GM18861 (cell line): Measurements from ENCODE around the gene CHKB.
"Not testable (repeated sequence)": the region's sequence is repeated elsewhere in the genome, so short reads cannot be mapped to it uniquely, and the experiment has no call there.

Source experiments
- ATAC-seq: cut with Tn5 transposase; IDR thresholded peaks from one replicate; pipeline ENCODE4 v1.9.1; 2021; ENCODE audit not compliant: unreplicated experiment

The CHKB gene

GRCh38 chr22:50612528-50613221, 30.0 kb upstream of the CHKB start:
- ATAC-seq = no peak

- no peak for ATAC-seq
These were observed 29.5 kb upstream of the CHKB start for GRCh38 chr22:50612168-50612527.

GRCh38 chr22:50611341-50612060, 28.9 kb upstream of the CHKB start:
- no peak for ATAC-seq

- no peak for ATAC-seq
These were observed 27.9 kb upstream of the CHKB start for GRCh38 chr22:50610581-50610980.

GRCh38 chr22:50610041-50610451, 27.4 kb upstream of the CHKB start:
- no peak for ATAC-seq

- ATAC-seq = no peak
These were observed 26.9 kb upstream of the CHKB start for GRCh38 chr22:50609599-50609998.

GRCh38 chr22:50608996-50609395, 26.3 kb upstream of the CHKB start:
- no peak for ATAC-seq

GRCh38 chr22:50608058-50608840, 25.6 kb upstream of the CHKB start:
- not testable (repeated sequence) for ATAC-seq

- ATAC-seq = no peak
These were observed 25.0 kb upstream of the CHKB start for GRCh38 chr22:50607659-50608020.

GRCh38 chr22:50606946-50607658, 24.5 kb upstream of the CHKB start:
- ATAC-seq = no peak

- no peak for ATAC-seq
These were observed 23.7 kb upstream of the CHKB start for GRCh38 chr22:50606165-50606945.

GRCh38 chr22:50605613-50606074, 23.0 kb upstream of the CHKB start:
- no peak for ATAC-seq

GRCh38 chr22:50605002-50605612, 22.5 kb upstream of the CHKB start:
- ATAC-seq = no peak

- ATAC-seq = no peak
These were observed 21.8 kb upstream of the CHKB start for GRCh38 chr22:50604256-50605001.

GRCh38 chr22:50603511-50604255, 21.0 kb upstream of the CHKB start:
- ATAC-seq = no peak

- ATAC-seq = no peak
These were observed 19.7 kb upstream of the CHKB start for GRCh38 chr22:50602338-50602700.

- ATAC-seq = no peak
These were observed 19.2 kb upstream of the CHKB start for GRCh38 chr22:50601669-50602337.
